GM23338 (cell line): ENCODE data around the gene LIMS3. TPM values are rescaled to one million over a fixed set of nuclear protein-coding genes. Genes with fewer than 3 reads are reported as not detected.
"Not testable (repeated sequence)": the region's sequence is repeated elsewhere in the genome, so short reads cannot be mapped to it uniquely, and the experiment has no call there.

Experiments
- ATAC-seq: fragments of 200-7000 bp; cut with Tn5 transposase; 3 replicates; pipeline ENCODE4 v1.9.1; 2020
- DNase-seq: peaks from one replicate; pipeline ENCODE4 v3.0.0-alpha.2; 2015; ENCODE audit warnings: low spot score
- H2AFZ ChIP-seq: fragments of 200-600 bp; sonication (generic); 2 replicates; pipeline ENCODE4 v1.8.0; 2016; ENCODE audit warnings: antibody characterized with exemption, mild to moderate bottlenecking, moderate library complexity
- H3F3A ChIP-seq: fragments of 200-600 bp; sonication (generic); replicated peaks from 2 replicates; pipeline ENCODE4 v1.8.0; 2017; ENCODE audit warnings: antibody characterized with exemption, mixed run types, low read depth
- H3K27ac ChIP-seq: fragments of 200-600 bp; sonication (generic); 2 replicates; pipeline ENCODE4 v1.6.1; 2016; ENCODE audit warnings: low read depth
- H3K27me3 ChIP-seq: fragments of 200-600 bp; sonication (generic); 2 replicates; pipeline ENCODE4 v1.8.0; 2016; ENCODE audit warnings: mild to moderate bottlenecking, mixed run types, moderate library complexity; ENCODE audit not compliant: insufficient read depth
- H3K36me3 ChIP-seq: fragments of 200-600 bp; sonication (generic); 2 replicates; pipeline ENCODE4 v1.8.0; 2016; ENCODE audit warnings: mild to moderate bottlenecking; ENCODE audit not compliant: insufficient read depth
- H3K4me1 ChIP-seq: fragments of 200-600 bp; sonication (generic); 2 replicates; pipeline ENCODE4 v1.8.0; 2016; ENCODE audit warnings: mild to moderate bottlenecking, moderate library complexity; ENCODE audit not compliant: insufficient read depth
- H3K4me2 ChIP-seq: fragments of 200-600 bp; sonication (generic); 2 replicates; pipeline ENCODE4 v1.7.1; 2017; ENCODE audit warnings: mixed run types
- H3K4me3 ChIP-seq: fragments of 200-600 bp; sonication (generic); 2 replicates; pipeline ENCODE4 v1.6.1; 2016; ENCODE audit warnings: mixed run types
- H3K79me2 ChIP-seq: fragments of 200-600 bp; sonication (generic); replicated peaks from 2 replicates; pipeline ENCODE4 v1.8.0; 2017; ENCODE audit warnings: mild to moderate bottlenecking; ENCODE audit not compliant: insufficient read depth
- H3K9me2 ChIP-seq: fragments of 200-600 bp; sonication (generic); 2 replicates; pipeline ENCODE4 v1.8.0; 2017; ENCODE audit not compliant: insufficient read depth
- H4K20me1 ChIP-seq: fragments of 200-600 bp; sonication (generic); replicated peaks from 2 replicates; pipeline ENCODE4 v1.8.0; 2017; ENCODE audit warnings: mild to moderate bottlenecking; ENCODE audit not compliant: insufficient read depth
- H3K27ac Mint-ChIP-seq: 2 replicates; pipeline ENCODE4 v1.8.0; 2020; ENCODE audit warnings: inconsistent platforms, mild to moderate bottlenecking, moderate library complexity, mixed read lengths
- H3K27me3 Mint-ChIP-seq: 3 replicates; pipeline ENCODE4 v1.8.0; 2022; ENCODE audit warnings: low read depth, mild to moderate bottlenecking, moderate library complexity, mixed read lengths, inconsistent platforms; ENCODE audit not compliant: insufficient read depth, poor library complexity
- H3K36me3 Mint-ChIP-seq: 3 replicates; pipeline ENCODE4 v1.8.0; 2021; ENCODE audit warnings: low read depth, mild to moderate bottlenecking, inconsistent platforms, moderate library complexity, mixed read lengths
- H3K4me1 Mint-ChIP-seq: 3 replicates; pipeline ENCODE4 v1.8.0; 2020; ENCODE audit warnings: mild to moderate bottlenecking, inconsistent platforms, mixed read lengths
- H3K4me3 Mint-ChIP-seq: 3 replicates; pipeline ENCODE4 v1.8.0; 2021; ENCODE audit warnings: moderate library complexity, mild to moderate bottlenecking, inconsistent platforms, mixed read lengths
- H3K9me3 Mint-ChIP-seq: 3 replicates; pipeline ENCODE4 v1.8.0; 2020; ENCODE audit warnings: moderate library complexity, mild to moderate bottlenecking, inconsistent platforms, mixed read lengths
- polyA plus RNA-seq: library from polyadenylated mRNA; unstranded; fragments of >200 nt; fragmentation: Nextera tagmentation; extraction: Ambion mirVana; gene quantifications from 2 replicates; pipeline ENCODE4 v1.2.1, GENCODE V29; 2016
- total RNA-seq: library from RNA; depleted of rRNA; stranded (reverse); fragments of >200 nt; shearing (Covaris generic); gene quantifications from 2 replicates; pipeline ENCODE4 v1.2.3, GENCODE V29; 2014; rRNA removed

The LIMS3 gene
- total and polyA plus RNA-seq, 2 experiments from 2014 or later, result 1.0 to 1.8 TPM

DNA sequence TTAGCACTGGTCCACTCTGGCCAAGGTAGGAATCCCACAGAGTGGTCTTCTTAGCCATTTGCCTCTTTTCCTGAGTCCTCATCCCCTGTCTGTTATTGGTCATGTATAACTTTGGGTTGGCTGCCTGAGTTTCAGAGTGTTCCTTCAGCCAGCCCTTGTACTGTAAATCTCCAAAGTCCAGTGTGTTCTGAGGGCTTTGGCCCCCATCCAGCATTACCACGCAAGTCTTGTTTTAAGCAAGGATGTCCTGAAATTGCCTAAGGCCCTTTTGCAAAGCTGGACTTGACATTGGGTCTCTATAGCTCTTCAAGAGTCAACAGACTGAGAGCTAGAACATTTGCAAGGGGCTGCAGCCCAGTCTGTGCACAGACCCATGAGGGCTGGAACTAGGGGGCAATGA is 68.4 kb downstream of the LIMS3 start:
- H3K4me1 ChIP-seq, H3K27me3 Mint-ChIP-seq, H3K79me2 ChIP-seq, H3K9me2 ChIP-seq, H3K27me3 ChIP-seq, H3K4me2 ChIP-seq, H2AFZ ChIP-seq, ATAC-seq, H3K36me3 ChIP-seq, H3K27ac Mint-ChIP-seq, H3K4me3 ChIP-seq, H3F3A ChIP-seq, H3K27ac ChIP-seq, H3K9me3 Mint-ChIP-seq, H3K36me3 Mint-ChIP-seq, H3K4me3 Mint-ChIP-seq, H3K4me1 Mint-ChIP-seq, H4K20me1 ChIP-seq, DNase-seq: not testable (repeated sequence)

DNA sequence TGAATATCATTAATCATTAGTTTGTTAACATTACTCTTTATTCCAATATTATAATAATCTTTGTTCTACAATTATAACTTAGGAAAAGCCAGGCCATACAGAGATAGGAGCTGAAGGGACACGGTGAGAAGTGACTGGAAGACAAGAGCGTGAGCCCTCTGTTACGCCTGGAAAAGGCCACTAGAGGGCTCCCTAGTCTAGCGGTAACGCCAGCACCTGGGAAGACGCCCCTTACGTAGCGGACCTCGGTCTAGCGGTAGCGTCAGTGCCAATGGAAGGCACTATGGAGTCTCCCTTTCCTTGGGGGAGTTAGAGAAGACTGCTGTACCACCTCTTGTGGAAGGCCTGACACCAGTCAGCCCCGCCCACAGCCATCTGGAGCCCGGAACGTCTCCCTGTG is 71.4 kb downstream of the LIMS3 start:
- not testable (repeated sequence) for H3K36me3 ChIP-seq, H3K27ac Mint-ChIP-seq, H3K4me2 ChIP-seq, H3K36me3 Mint-ChIP-seq, H3K4me3 Mint-ChIP-seq, H3K9me2 ChIP-seq, H3K27ac ChIP-seq, H3K27me3 ChIP-seq, H3K27me3 Mint-ChIP-seq, H3K4me3 ChIP-seq, H3K4me1 ChIP-seq, DNase-seq, H3K79me2 ChIP-seq, H2AFZ ChIP-seq, H3K9me3 Mint-ChIP-seq, H3K4me1 Mint-ChIP-seq, H4K20me1 ChIP-seq, H3F3A ChIP-seq
- ATAC-seq, result peak; percentile 99

DNA sequence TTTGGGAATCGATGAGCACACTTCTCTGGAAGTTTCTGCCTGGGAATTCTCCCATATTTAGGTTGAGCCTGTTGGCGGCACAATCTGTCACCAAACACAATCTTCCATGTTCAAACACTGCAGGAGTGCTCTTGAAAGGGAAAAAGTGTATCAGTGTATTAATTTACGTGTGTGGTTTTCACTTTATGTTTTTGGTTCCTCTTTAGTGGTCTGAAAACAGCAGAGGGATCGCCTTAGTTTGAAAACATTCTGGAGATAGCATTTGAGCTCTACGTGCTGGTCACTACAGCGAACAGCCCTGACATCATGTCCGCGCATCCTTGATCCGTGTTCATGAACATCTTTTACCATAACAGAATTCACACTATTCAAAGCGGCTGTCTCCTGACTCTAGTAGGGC is 73.2 kb downstream of the LIMS3 start:
- not testable (repeated sequence) for H3F3A ChIP-seq, ATAC-seq, H3K4me3 ChIP-seq, H3K36me3 Mint-ChIP-seq, H3K79me2 ChIP-seq, H2AFZ ChIP-seq, H3K9me3 Mint-ChIP-seq, H3K4me1 ChIP-seq, H3K27ac ChIP-seq, H3K4me2 ChIP-seq, H3K36me3 ChIP-seq, H3K27me3 ChIP-seq, H3K27ac Mint-ChIP-seq, H3K4me1 Mint-ChIP-seq, H4K20me1 ChIP-seq, H3K27me3 Mint-ChIP-seq, H3K9me2 ChIP-seq, H3K4me3 Mint-ChIP-seq, DNase-seq

Other genes starting within 250 kb of the LIMS3 start
- gene RGPD5, start 104.4 kb upstream of the LIMS3 start, total RNA-seq, result 15.4 and 18.0 TPM in 2 replicates
- 4.3 and 7.3 TPM in 2 replicates for gene RGPD5, start 104.4 kb upstream of the LIMS3 start, polyA plus RNA-seq
- 9.3 and 10.2 TPM in 2 replicates for gene MALL, start 217.1 kb downstream of the LIMS3 start, total RNA-seq
- gene MALL, start 217.1 kb downstream of the LIMS3 start, polyA plus RNA-seq, result 5.3 and 5.9 TPM in 2 replicates